Fibroblast of skin of right quadriceps (primary cell): ENCODE measurements around the gene ANKRD13B.

Experiments
- DNase-seq: peaks from one replicate; pipeline ENCODE4 v3.0.0-alpha.2; 2013

Gene ANKRD13B

GRCh38 chr17:29569245-29569950, 23.5 kb upstream of the ANKRD13B start:
- DNase-seq, result no peak

- no peak for DNase-seq
These were observed 22.4 kb upstream of the ANKRD13B start for GRCh38 chr17:29570521-29570920.

- no peak for DNase-seq
These were observed 21.4 kb upstream of the ANKRD13B start for GRCh38 chr17:29571486-29571882.

GRCh38 chr17:29571883-29572681, 20.9 kb upstream of the ANKRD13B start:
- no peak for DNase-seq

- DNase-seq, result peak; percentile 51
These were observed 20.0 kb upstream of the ANKRD13B start for GRCh38 chr17:29572691-29573557.

DNA sequence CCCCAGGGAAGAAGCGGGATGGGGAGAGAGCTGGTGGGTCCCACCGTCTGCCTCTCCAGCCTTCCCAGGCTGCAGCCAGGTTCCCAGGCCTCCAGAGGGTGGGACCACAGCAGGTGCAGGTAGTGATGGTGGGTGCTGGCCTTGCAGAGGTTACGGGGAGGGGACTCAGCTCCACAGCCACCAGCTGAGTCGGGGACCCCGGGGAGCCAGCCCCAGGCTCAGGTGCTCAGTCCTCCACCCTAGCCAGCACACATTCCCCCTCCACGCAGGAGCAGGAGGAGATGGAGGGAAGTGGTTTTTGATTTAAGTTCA, 19.4 kb upstream of the ANKRD13B start:
- no peak for DNase-seq

DNA sequence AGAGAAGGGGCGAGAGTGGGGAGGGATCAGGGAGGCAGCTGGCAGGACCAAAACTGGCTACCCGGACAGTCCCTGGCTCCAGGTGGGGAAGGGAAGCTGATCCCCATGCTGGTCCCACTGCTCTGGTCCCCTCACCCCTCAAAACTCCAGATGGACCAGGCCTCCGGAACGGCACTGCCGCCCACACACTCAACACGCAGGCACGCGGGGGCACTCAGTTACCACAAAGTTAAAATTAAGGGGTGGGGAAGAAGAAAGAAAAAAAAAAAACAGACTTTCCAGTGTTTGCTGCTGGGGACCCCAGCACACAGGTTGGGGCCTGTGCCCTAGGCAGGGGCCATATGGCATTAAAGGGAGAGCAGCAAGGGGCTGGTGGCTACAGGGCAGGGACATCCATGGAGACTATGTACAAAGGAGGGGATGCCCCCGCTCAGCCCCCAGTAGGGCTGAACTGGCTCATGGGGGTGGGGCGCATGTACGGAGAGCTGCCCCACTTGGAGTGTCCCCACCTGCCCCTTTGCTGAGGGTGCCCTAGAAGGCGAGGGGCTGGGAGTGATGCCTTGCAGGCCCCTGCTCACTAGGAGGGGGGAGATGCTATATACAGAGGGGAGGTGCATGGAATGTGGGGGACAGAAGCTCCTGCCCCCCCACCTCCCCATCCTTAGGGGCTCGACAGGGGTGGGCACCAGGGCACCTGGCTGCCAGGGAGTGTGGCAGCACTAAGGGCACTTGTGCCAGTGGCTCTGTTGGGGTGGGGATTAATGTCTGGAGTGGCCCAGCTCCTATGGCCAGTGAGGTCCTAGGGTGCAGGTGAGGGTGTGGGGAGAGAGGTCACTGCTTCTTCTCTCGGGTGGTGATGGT, 18.8 kb upstream of the ANKRD13B start:
- DNase-seq, result no peak

DNA sequence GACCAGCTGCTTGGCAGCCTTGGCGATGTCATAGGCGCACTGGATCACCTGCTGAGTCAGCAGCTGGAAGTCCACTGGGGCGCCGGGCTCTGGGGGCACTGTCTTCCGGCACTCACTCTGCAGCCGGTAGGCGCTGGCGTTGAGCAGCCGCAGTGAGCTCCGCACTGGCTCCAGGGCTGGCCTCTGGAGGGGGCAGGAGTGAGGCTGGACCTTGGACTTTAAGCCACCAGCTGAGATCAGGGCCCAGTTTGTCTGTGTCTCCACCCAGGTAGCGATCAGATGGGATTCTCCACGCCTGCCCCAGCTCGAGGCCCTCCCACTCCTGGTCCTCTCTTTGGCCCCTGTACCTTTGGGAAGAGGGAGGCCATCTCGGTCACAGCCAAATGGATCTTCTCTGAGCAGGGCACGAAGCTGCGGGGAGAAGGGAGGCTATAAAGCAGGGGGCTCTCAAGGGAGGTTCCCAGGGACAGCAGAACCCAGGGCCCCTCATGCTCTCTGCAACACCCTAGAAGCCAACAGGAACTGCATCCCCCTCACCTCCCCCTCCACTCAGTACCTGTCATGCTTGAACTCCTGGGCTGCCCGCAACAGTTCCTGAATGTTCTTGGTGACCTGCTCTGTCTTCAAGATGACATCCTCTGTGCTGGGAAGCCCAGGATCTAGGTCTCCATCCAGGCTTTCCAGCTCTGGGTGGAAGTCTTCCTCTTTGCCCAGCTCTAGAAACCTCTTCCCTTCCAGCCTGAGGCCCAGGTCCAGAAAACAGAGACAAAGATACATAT, 18.0 kb upstream of the ANKRD13B start:
- DNase-seq, result no peak

DNA sequence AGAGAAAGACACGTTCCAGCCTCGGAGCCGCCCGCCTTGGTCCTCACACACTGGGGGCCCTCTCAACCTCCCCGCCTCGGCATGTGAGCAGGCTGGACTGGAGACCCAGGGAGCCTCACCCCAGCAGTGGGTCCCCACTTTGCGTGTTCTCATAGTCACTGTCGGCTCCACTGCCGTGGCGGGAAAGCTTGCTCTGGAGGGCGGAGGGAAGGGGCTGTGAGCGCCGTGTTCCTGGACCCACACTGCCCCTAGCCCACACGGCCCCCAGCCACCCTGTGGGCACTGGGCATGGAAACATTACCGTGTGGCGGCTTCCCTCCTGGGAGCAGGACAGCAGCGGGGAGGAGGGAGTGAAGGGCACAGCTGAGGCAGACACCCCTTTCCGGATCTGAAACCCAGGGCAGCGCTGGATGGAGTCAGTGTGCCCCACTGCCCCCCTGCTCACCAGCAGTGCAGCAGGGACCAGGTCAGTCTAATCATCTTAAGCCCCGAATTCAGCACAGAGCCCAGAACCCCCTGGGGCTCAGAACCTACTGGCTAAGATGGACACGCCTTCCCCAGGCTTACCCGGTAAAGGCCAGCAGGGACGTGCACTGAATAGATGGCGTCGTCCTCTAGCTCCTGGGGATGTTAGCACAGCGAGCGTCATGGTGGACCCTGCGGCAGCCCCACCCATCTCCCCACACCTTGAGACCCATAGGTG, 17.3 kb upstream of the ANKRD13B start:
- no peak for DNase-seq

GRCh38 chr17:29576214-29577000, 16.5 kb upstream of the ANKRD13B start:
- no peak for DNase-seq

GRCh38 chr17:29577001-29577370, 15.9 kb upstream of the ANKRD13B start:
- DNase-seq, result no peak

DNA sequence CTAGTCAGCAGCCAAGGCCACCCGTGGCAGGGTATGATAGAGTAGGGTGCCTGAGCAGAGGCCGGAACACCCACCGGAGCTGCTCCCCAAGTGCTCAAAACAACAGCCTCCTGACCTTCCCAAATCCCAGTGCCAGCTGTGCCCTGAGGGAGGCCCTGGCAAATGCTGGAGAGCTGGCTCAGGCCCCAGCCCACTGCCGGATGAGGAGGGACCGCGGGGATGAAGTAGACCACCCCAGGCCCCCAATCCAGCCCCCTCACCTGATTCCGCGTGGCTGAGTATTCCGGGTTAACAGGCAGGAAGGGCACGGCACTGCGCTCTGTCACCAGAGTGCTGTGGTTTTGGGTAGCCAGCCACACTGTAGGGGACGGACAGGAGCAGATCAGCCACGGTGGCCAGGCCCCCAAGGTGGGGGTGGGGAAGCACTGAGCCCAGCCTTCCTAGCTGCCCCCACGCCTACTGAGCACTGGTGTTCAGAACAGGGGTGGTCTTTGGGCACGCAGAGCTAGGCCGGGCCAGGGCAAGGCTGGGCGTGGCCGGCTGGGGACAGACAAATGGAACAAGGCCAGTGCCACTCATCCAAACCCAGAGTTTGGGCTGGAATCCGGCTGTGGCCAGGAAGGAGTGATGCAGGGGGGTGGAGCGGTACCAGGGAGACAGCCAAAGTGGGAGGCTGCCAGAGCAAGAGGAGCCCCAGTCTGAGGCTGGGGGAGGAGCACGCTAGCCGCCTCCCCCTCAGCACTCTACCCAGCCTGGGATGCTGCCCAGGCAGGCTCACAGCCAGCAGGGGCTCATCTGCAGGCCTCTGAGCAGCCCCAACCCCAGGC, 15.3 kb upstream of the ANKRD13B start:
- DNase-seq, result peak; percentile 18

DNA sequence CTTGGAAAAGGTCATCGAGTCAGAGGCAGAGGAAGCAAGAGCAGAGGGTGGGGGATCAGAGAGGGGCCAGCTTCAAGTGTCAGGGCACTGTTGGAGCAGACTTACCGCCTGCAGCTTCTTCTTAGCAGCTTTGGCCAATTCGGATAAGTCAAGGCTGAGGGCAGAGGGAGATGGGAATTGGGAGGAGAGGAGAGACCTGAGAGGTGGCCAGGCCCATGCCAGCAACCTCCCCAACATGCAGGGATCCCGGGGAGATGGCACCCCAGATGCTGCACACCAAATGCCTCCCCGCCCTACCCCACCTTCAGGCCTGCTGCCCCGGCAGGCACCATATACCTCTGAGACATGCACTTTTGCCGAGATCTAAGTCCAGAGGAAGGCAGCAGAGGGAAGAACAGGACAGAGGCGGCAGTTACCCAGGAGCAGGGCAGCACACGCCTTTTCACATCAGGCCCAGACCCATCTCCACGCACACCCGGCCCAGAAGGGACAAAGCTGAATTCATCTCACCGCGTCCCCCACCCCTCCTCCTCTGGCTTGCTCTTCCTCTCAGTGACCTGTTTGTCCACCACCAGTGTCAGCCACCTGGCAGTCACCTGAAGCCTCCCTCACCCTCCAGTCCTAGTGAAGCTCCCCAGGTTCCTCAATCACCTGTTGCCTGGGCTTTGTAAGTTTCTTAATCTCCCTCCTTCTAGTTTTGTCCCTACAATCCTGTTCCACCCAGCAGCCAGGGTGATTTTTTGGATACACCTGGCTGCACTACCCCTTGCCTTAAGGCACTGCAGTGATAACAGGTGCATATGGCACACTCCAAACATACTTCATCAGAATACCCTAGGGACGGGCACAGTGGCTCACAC, 14.1 kb upstream of the ANKRD13B start:
- DNase-seq, result no peak

- DNase-seq, result peak; percentile 74
These were observed 12.8 kb upstream of the ANKRD13B start for GRCh38 chr17:29579866-29580771.

DNA sequence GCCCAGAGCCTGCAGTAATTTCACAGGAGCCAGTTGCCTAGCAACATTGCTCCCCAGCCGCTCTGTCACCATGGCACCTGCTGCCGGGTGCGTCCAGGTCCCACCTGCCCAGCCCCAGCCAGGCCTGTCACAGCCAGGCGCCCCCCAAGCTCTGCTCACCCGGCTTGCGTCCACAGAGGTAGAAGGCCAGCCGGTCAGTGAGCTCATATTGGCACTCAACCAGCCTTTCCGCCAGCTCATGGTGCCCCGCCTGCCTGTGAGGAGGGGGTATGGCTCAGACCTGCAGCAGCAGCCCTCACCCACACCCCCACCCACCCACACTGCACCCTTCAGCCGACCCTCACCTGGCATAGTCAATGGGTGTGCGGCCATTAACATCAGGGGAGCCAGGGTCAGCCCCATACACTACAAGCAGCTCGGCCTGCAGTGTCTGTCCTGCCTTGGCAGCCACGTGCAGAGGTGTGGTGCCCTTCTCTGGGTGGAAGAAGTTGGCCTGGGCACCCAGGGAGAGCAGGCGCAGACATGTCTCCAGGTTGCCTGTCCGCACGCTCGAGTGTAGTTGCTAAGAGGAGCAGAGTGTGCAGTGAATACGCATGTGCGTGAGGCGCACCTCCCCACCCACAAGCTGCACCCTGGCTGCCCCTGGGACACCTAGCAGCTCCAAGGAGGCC, 11.2 kb upstream of the ANKRD13B start:
- no peak for DNase-seq

DNA sequence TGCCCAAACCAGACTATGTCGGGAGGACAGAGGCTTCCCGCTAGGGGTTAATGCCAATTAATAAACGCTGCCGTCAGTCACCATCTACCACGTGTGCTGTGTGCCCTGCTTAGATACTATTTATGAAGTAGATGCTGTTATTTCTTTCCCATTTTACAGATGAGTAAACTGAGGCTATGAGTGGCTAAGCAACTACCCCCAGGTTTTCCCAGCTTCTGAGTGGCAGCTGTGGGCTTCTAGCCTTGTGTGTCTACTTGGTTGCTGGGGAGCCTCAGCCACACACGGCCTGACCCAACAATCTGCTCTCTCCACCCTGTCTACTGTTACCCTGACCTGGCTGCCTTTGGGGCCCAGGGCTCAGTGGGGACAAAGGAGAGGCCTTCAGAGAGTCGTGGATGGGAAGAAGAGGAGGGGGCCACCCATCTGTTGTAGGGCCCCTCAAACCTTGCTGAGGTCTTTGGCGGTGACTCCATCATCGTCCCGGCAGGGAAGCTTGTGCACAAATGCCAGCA, 10.6 kb upstream of the ANKRD13B start:
- no peak for DNase-seq

DNA sequence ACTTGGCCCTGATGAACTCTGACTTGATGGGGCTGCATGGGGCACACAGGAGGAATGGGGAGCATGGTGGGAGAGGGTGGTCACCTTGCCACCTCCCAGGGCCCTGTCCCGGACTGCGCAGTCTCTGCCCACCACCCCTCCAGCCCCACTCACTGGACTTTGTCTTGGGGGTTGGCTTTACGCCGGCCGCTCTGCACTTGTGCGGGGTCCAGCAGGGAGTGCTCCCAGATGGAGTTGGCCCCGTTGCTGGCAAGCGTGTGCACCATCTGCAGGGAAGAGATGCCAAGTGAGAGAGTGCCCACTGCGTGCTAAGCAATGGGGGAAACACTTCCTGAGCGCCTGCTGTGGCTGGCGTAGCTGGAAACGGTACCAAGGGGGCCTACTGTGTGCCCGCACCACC, 10.2 kb upstream of the ANKRD13B start:
- DNase-seq, result no peak
